Keratinocyte (primary cell): ENCODE data around the gene MCRIP2. TPM values are rescaled to one million over a fixed set of nuclear protein-coding genes. Genes with fewer than 3 reads are reported as not detected.

Experiments used
- DNase-seq: peaks from one replicate; pipeline ENCODE4 v3.0.0-alpha.2; 2011; ENCODE audit warnings: low read depth, missing footprints, low spot score
- FAIRE-seq: peaks from 2 replicates; lab custom pipeline; 2011; peaks lifted over from hg19 to GRCh38; lab: Jason Lieb, UNC
- H2AFZ ChIP-seq: 2 replicates; pipeline ENCODE4 v1.6.0; 2012; ENCODE audit warnings: low read length, control low read depth, inconsistent platforms; ENCODE audit not compliant: control insufficient read depth
- H3K27ac ChIP-seq: 2 replicates; pipeline ENCODE4 v1.5.1; 2011; ENCODE audit warnings: low read length; ENCODE audit not compliant: control insufficient read depth, insufficient read depth
- H3K27me3 ChIP-seq: 3 replicates; pipeline ENCODE4 v1.6.0; 2011; ENCODE audit warnings: low read length; ENCODE audit not compliant: control insufficient read depth, insufficient read depth; ENCODE audit errors: extremely low read depth
- H3K36me3 ChIP-seq, 2 experiments: 2 replicates in 1 of 2; 3 replicates in 1 of 2; pipeline ENCODE4 v1.5.1; 2011; ENCODE audit warnings: low read length in 2 of 2, mild to moderate bottlenecking in 1 of 2; ENCODE audit not compliant: control insufficient read depth in 2 of 2, insufficient read depth in 2 of 2; ENCODE audit errors: extremely low read depth in 1 of 2
- H3K4me1 ChIP-seq: 3 replicates; pipeline ENCODE4 v1.5.1; 2011; ENCODE audit warnings: low read length; ENCODE audit not compliant: control insufficient read depth, insufficient read depth; ENCODE audit errors: extremely low read depth
- H3K4me2 ChIP-seq: 3 replicates; pipeline ENCODE4 v1.6.0; 2011; ENCODE audit warnings: low read depth, low read length; ENCODE audit not compliant: control insufficient read depth, insufficient read depth; ENCODE audit errors: extremely low read depth
- H3K4me3 ChIP-seq, 3 experiments: fragments of 200-600 bp in 1 of 3; sonication (generic) in 1 of 3; 2 replicates in 2 of 3; 3 replicates in 1 of 3; pipeline ENCODE4 v1.5.1; 2011 to 2016; ENCODE audit warnings: low read length in 3 of 3, mild to moderate bottlenecking in 3 of 3, control low read depth in 2 of 3, inconsistent platforms in 1 of 3, low read depth in 1 of 3, mixed read lengths in 1 of 3, mixed run types in 1 of 3, moderate library complexity in 1 of 3; ENCODE audit not compliant: control insufficient read depth in 2 of 3, insufficient read depth in 2 of 3; ENCODE audit errors: extremely low read depth in 1 of 3
- H3K79me2 ChIP-seq: 2 replicates; pipeline ENCODE4 v1.6.0; 2012; ENCODE audit warnings: low read length; ENCODE audit not compliant: control insufficient read depth, insufficient read depth
- H3K9ac ChIP-seq: 3 replicates; pipeline ENCODE4 v1.6.0; 2011; ENCODE audit warnings: low read length; ENCODE audit not compliant: control insufficient read depth, insufficient read depth; ENCODE audit errors: extremely low read depth
- H3K9me1 ChIP-seq: 3 replicates; pipeline ENCODE4 v1.6.0; 2011; ENCODE audit warnings: low read length; ENCODE audit not compliant: control insufficient read depth, insufficient read depth; ENCODE audit errors: extremely low read depth
- H3K9me3 ChIP-seq: 2 replicates; pipeline ENCODE4 v1.5.1; 2012; ENCODE audit warnings: low read depth, low read length; ENCODE audit not compliant: control insufficient read depth
- H4K20me1 ChIP-seq: 3 replicates; pipeline ENCODE4 v1.6.0; 2011; ENCODE audit warnings: low read length; ENCODE audit not compliant: control insufficient read depth, insufficient read depth; ENCODE audit errors: extremely low read depth
- EZH2 ChIP-seq: IDR thresholded peaks from one replicate; pipeline ENCODE4 v1.6.1; 2012; ENCODE audit warnings: inconsistent platforms, mild to moderate bottlenecking, low read length, moderate library complexity
- dilution Hi-C: fragments of 300-500 bp; cut with MboI; formaldehyde crosslinking; loops from one replicate; pipeline ENCODE4 v1.7.0; 2020; ENCODE audit warnings: low sequenced_read_pairs; ENCODE audit not compliant: extremely low pct_ligation_motif_present
- polyA plus RNA-seq, 5 experiments: library from polyadenylated mRNA; depleted of rRNA in 3 of 5; stranded (reverse) in 3 of 5; stranded (forward) in 1 of 5; unstranded in 1 of 5; fragments of >200 nt; gene quantifications; 1 replicate in 1 of 5; 2 replicates in 3 of 5; 3 replicates in 1 of 5; pipeline versions ENCODE4 v1.2.1 to v1.2.3, GENCODE V29; 2011 to 2012; ENCODE audit warnings: missing spikeins in 2 of 5, low read depth in 1 of 5, low replicate concordance in 1 of 5
- TF ChIP-seq, protein P1 (sequence below), 3 experiments: IDR thresholded peaks in 1 of 3; conservative IDR thresholded peaks in 1 of 3; optimal IDR thresholded peaks in 1 of 3; 2 replicates in 2 of 3; 3 replicates in 1 of 3; pipeline versions ENCODE3 to v1.5.1; 2011; ENCODE audit warnings: low read length in 3 of 3, mild to moderate bottlenecking in 3 of 3, moderate library complexity in 2 of 3, control low read depth in 1 of 3, inconsistent platforms in 1 of 3; ENCODE audit not compliant: insufficient read depth in 2 of 3; ENCODE audit errors: extremely low read depth in 1 of 3

MCRIP2 gene
- polyA plus RNA-seq, 1 donor (not counting 4 experiments of a cell fraction or from before 2014, with no cell fraction given), result 8.1 TPM

DNA sequence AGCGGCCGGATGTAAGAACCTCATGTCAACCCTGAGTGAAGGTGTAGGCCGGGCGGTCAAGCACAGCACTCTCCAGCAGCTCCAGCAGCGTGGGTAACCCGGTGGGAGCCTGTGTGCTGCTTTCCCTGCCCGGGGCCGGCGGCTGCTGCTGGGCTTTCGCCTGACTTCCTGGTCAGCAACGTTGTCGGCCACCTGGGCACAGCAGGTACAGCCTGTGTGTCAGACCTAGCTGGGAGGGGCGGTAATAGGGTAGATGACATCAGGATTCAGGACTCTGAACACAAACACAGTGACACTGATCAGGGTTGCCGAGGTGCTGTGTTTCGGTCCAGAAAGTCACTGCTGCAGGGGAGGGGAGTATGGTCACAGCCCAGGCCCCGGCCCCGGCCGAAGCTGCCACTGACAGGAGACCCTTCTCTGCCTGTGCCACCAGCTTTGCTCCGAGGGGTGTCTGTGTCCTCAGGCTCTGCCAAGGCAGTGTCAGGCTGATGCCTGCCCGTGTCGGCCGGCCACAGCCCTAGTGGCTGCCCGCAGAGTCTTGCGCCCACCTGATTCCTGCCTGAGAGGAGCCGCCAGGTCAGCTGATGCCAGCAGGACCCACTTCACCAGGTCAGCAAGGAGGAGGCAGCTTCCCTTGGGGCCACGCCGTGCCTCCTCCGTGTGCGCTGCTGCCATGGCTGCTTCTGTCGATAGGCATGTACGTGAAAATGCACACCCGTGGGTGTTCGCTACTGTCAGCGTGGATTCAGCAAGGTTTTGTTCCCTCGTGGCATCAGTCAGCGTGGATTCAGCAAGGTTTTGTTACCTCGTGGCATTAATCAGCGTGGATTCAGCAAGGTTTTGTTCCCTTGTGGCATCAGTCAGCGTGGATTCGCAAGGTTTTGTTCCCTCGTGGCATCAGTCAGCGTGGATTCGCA is 42.5 kb upstream of the MCRIP2 start:
- Histone ChIP-seq H3K79me2 (peaks cover 37% of the 10 kb centered on the region), H2AFZ (no peak overlapping the region), H3K4me2 (no peak overlapping the region), H3K9me3 (no peaks in the 10 kb centered on the region), H3K4me3 (no peak overlapping the region), H3K27me3 (no peaks in the 10 kb centered on the region), H3K36me3 (peaks cover 3 to 4% of the 10 kb centered on the region in 2 experiments), H3K9ac (no peak overlapping the region), H3K9me1 (no peaks in the 10 kb centered on the region), H4K20me1 (peaks cover 23% of the 10 kb centered on the region), H3K4me1 (peaks cover 9% of the 10 kb centered on the region), H3K27ac (no peak overlapping the region)
- dilution Hi-C loops, result no loop called here
- TF ChIP-seq, protein P1, sequence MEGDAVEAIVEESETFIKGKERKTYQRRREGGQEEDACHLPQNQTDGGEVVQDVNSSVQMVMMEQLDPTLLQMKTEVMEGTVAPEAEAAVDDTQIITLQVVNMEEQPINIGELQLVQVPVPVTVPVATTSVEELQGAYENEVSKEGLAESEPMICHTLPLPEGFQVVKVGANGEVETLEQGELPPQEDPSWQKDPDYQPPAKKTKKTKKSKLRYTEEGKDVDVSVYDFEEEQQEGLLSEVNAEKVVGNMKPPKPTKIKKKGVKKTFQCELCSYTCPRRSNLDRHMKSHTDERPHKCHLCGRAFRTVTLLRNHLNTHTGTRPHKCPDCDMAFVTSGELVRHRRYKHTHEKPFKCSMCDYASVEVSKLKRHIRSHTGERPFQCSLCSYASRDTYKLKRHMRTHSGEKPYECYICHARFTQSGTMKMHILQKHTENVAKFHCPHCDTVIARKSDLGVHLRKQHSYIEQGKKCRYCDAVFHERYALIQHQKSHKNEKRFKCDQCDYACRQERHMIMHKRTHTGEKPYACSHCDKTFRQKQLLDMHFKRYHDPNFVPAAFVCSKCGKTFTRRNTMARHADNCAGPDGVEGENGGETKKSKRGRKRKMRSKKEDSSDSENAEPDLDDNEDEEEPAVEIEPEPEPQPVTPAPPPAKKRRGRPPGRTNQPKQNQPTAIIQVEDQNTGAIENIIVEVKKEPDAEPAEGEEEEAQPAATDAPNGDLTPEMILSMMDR (optimal IDR thresholded peaks at IDR 0.05 in 1 of 3, IDR thresholded peaks at IDR 0.05 in 1 of 3, conservative IDR thresholded peaks at IDR 0.05 in 1 of 3; ENCODE audit: extremely low read depth in 1 of 3, insufficient read depth in 2 of 3, low read length in 3 of 3), result no peak
- TF ChIP-seq EZH2, result no peak
- DNase-seq (no peak), FAIRE-seq (no peak)

DNA sequence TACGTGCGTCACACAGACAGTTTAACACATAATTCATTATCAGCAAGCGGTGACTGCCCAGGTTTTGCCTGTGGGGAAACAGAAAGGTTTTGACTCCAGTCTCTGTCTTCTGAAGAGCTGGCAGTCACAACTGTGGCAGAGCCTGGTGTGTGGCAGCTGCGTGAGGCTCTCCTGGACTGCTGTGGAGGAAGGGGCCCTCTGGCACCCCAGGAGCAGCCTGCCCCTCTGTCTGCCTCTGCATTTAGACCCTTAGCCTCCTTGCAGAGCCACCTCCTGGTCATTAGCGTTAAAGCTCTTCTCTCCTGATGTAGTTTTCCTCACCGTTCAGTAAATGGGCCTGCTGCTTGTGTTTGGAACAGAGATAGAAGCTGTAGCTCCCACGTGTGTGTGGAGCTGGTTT is 40.8 kb upstream of the MCRIP2 start:
- FAIRE-seq (no peak), DNase-seq (no peak)
- dilution Hi-C loops, result no loop called here
- H3K27ac ChIP-seq, result no peak overlapping the region
- no peak overlapping the region for H3K4me2 ChIP-seq
- no peak overlapping the region for H3K9ac ChIP-seq
- H3K4me3 ChIP-seq, result no peak overlapping the region
- no peaks in the 10 kb centered on the region for H3K27me3 ChIP-seq
- H3K4me1 ChIP-seq, result peaks cover 5% of the 10 kb centered on the region
- H3K9me1 ChIP-seq, result no peaks in the 10 kb centered on the region
- H2AFZ ChIP-seq, result no peak overlapping the region
- peaks cover 32% of the 10 kb centered on the region for H3K79me2 ChIP-seq
- no peak for TF ChIP-seq EZH2
- TF ChIP-seq, protein P1 (optimal IDR thresholded peaks at IDR 0.05 in 1 of 3, IDR thresholded peaks at IDR 0.05 in 1 of 3, conservative IDR thresholded peaks at IDR 0.05 in 1 of 3; ENCODE audit: extremely low read depth in 1 of 3, insufficient read depth in 2 of 3, low read length in 3 of 3), result peak; percentile 29 to 43 (median 37)
- H3K36me3 ChIP-seq, result peaks cover 3 to 4% of the 10 kb centered on the region in 2 experiments
- no peaks in the 10 kb centered on the region for H3K9me3 ChIP-seq
- H4K20me1 ChIP-seq, result peaks cover 9% of the 10 kb centered on the region
